Endothelial cell of hepatic sinusoid (primary cell): ENCODE data around the gene METTL5.

Experiments used
- in situ Hi-C: cut with HindIII; loops from 2 replicates; pipeline ENCODE4 v1.10.0; 2017; ENCODE audit warnings: low sequenced_read_pairs

METTL5 gene

DNA sequence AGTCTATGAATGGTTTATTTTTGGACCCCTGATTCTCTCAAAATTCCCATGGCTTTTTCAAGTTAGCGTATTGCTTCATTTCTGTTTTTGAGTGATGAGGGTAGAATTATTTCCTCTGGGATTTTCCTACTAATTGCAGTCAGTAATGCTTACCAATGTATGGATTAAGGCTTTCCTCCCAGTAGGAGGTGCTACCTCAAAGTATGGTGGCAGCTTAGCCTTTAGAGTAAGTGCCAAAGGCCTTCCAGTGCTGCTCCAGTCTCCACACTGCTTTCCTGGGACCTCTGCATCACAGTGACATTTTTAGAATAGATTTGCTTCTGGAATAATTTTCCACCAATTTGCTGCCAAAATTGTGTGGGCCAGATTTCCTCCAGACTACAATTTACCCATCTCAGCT, 42.2 kb downstream of the METTL5 start:
- in situ Hi-C loops: no loop called here

DNA sequence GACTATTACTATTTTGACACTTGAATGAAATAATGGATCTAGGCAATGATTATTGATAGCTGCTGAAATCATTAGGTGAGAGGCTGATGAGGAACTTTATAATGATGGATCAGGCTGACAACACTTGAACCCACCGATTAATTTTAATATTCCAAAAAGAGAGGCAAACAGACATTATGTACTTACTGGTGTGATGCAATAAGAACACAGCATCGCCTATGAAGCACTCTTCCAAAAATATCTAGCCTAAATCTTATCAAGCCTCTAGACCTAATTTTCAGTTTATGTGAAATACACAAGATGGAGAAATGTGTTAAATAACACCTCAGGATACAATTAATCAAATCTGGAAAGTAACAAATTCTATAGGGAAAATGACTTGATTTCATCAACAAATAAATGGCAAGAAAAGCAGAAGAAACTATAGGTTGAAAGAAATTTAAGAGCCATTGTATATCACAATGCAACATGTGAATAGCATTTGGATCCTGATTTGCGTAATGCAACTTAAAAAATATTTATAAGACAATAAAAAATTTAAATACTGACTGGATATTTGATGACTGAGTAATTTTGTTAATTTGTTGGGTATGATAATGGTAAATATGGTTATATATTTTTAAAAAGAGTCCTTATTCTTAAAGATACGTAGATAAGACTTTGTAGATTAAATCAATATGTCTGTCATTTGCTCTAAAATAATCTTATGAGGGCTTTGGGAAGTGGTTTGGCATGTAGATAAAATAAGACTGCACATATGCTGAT, 43.3 kb downstream of the METTL5 start:
- in situ Hi-C loops: no loop called here

DNA sequence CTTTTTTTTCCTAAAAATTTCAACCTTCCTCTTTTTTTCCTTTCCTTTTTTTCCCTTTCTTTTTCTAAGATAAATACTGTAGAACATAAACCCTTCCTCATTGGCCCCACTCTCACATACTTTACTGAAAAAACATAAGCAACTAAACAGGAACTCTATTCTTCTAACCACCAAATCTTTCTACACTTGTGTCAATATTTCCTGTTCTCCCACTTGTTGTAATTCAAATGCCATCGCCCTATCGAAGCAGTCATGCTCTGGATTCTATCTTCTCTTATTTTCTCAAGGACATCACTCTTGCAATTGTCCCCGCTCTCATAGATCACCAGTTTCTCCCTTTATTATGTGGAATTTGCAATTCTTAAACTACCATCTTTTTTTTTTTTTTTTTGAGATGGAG, 46.3 kb downstream of the METTL5 start:
- in situ Hi-C loops: no loop called here

DNA sequence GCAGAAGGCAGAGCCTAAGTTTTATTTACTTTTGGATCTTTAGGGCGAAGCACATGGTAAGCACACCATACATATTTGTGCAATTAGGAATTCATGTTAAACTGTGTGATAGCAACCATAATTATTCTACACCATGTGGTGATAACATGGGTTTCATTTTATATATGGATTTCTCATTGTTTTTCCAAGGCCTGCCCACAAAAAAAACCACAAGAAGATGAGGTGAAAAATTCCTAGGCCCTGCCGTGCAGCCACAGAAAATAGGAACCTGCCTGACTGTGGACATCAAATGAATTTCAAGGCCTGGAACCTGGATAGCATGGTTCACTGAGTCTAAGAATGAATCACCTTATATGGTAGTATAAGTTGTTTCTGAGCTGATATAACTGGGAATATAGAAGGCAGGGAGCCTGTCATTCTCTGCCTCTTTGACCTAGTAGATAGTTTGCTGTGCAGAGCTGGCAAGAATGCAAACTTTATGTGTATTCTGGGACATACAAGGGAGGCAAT, 48.4 kb downstream of the METTL5 start:
- in situ Hi-C loops: no loop called here

DNA sequence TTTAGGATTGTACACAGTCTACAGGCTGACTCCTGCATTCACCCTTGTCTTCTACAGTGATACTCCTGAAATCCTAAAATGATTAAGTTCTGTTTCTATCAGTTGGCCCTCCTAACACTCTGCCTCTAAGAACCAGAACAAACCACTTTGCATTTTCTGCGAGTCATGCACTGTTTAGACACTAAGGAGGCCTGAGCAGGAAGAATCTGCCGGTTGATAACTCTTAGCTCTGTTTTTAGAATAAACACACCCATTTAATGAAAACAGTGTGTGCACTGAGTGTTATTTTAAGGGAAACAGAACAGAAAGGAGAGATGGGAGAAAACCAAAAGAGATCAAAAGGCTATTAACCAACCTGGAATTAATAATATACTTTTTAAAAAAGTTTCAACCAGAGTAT, 48.9 kb downstream of the METTL5 start:
- in situ Hi-C loops: no loop called here

DNA sequence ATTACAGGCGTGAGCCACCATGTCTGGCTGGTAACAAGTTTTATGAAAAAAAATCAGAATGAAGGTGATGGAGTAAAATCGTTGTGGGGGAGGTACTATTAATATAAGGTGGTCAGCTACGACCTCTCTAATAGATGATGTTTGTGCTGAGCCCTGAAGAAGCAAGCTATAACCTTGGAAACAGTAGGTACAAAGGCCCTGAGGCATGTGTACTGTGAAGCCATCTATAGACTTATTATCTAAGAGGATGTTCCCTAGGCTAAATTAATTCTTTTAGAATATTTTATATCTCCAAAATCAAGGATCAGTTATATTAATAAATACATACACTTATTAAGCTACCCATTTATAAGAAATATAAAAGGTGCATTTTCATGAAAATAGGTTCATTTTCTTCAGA, 49.4 kb downstream of the METTL5 start:
- in situ Hi-C loops: no loop called here

DNA sequence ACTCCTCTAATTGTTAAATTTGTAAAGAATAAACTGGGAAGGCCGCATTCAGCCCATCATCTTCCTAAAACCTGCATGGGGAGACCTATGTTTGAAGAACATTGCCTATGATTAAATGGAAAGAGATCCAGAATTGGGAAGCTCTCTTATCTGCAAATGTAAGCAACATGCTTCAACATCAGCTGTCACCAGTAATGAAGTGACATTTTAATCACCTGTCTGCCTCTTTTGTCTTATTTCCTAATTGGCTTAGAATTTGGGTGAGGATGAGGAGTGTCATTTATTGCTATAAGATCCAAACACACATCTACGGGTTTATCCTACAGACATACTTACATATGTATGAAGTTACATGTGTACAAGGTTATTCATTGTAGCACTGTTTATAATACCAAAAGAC, 52.1 kb downstream of the METTL5 start:
- in situ Hi-C loops: no loop called here

DNA sequence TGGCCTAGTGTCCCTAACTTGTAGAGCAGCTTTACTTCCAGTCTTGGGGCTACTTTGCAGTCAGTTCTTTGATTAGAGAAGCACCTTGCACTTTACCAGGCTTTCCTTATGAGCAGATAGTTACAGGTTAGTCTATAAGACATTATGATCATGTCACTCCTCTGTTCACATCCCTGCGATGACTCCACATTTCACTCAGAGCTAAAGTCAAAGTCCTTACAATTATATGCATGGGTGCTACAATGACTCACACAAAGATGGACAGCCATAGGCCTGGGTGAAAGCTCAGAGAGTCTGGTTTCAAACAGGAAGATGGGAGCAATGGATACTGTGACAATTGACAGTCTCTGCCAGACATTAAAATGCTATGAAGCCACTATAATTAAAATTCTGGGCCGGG, 53.1 kb downstream of the METTL5 start:
- in situ Hi-C loops: no loop called here

DNA sequence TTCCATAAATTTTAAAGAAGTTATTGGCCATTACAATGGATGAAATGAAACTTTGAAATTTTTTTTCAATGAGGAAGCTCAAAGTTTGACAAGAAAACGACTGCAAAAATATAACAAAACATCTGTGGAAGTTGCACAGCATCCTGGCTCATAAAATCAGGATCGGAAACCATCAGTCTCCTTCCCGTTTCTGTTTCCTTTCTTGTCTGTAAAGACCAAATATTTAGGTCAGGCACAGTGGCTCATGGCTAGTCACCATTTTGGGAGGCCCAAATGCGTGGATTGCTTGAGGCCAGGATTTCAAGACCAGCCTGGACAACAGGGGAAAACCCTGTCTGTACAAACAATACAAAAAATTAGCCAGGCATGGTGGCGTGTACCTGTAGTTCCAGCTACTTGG, 53.7 kb downstream of the METTL5 start:
- in situ Hi-C loops: no loop called here

DNA sequence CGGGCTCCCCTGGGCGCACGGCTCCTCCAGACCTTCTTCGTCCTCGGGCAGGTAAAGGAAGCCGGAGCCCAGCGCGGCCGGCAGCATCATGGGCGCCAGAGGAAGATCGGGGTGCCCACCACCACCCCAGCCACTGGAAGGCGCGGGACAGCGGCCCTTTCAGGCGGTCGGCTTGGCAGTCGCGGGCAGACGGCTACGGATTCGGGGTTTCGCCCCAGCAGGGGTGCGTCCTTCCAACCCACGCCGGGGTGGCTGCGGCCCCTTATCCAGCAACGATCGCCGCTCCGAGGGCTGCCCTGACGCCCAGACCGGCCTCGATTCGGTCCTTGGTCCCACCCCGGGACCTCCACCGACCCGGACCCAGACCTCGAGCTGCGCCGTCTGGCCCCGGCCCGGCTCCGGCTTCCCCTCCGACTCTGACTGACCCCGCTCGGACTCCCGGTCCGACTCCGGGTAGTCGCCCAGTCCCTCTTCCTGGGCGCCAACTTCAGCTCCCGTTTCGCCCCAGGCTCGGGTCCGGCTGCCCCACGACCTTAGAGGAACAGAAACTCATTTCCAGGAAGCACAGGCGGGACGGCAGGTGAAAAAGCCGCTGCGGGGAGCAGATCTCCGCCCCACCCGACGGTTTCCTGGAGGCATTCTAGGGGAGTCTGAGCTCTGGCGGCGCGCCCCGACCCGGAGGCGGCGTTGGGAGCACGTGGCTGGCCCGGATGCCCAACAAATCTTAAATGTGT, 56.3 kb downstream of the METTL5 start:
- in situ Hi-C loops: no loop called here

DNA sequence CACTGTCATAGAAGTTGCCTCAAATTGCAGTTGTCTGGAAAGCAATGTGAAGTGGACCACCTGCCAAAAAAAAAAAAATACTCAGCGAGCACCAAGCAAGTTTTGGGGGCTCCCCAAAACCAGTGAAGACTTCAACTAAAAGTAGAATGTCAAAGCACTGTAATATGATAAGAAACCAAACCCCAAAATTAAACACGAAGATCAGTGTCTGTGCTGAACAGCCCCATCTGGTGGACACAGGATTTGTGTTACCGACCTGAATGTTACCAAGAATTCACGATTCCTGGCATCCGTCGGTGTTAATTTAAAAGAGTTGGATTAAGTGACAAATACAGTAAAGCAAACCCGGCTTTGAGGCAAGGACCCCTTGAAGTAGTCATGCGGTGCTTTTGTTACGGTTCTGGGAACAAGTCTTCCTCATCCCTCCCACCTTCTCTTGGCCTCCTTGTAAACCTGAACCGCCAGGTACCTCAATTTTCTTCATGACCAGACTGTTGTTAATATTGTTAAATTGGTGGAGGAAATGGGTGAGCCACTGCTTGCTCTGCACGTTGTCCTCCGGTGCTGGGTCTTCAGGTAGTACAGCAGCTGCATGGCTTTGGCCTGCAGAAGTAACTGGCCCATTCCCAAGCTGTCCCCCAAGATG, 57.3 kb downstream of the METTL5 start:
- in situ Hi-C loops: no loop called here

DNA sequence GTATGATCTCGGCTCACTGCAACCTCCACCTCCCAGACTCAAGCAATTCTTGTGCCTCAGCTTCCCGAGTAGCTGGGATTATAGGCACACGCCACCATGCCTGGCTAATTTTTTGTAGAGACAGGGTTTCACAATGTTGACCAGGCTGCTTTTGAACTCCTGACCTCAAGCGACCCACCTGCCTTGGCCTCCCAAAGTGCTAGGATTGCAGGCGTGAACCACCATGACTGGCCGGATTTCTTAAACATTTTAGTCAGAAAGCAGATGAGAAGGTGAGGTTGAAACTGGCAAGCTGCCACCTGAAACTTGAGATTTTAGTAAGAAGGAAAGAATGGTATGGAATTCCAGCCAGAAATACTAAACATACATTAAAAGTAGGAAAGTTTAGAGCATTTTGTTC, 59.2 kb downstream of the METTL5 start:
- in situ Hi-C loops: no loop called here

DNA sequence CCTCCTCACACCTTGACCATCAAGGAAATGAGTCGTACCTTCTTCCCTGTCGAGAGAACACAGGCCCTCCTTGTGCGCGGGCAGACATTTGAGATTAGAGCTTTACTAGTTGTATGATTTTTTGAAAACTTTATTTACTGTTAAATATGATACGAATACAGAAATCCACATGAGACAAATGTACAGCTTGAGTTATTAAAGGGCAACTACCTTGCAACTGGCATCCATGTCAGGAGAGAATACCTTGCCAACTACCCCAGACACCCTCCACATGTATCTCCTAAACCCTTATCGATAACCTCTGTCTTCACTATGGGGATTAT, 62.8 kb downstream of the METTL5 start:
- in situ Hi-C loops: no loop called here
